22Rv1 (cell line): Measurements from ENCODE around the gene DUSP12.

ENCODE experiments used
- ZFX ChIP-seq: fragments of 450-650 bp; IDR thresholded peaks from 2 replicates; pipeline ENCODE4 v1.6.1; 2017; ENCODE audit warnings: antibody characterized with exemption, borderline replicate concordance
- TF ChIP-seq, protein P1 (sequence below): fragments of 450-650 bp; IDR thresholded peaks from 2 replicates; pipeline ENCODE4 v1.5.1; 2017; ENCODE audit warnings: mild to moderate bottlenecking

DNA sequence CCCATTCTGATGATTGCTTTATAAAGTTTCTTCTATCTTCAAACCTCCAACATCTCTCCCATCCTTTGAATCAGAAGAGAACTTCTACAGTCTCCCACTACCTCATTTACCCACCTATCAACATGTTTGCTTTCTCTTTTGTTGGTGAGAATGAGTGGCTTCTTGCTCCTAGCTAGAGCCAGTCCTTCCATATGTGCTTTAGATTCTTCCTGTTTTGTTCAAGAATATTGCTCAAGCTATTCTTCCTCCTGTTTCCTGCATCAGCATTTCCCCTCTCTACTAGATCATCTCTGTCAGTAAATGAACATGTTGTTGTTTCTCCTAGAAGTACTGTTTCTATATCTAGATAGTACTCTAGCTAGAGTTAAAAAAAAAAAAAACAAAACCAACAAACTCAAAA lies 22.8 kb downstream of the DUSP12 start:
- TF ChIP-seq, protein P1, sequence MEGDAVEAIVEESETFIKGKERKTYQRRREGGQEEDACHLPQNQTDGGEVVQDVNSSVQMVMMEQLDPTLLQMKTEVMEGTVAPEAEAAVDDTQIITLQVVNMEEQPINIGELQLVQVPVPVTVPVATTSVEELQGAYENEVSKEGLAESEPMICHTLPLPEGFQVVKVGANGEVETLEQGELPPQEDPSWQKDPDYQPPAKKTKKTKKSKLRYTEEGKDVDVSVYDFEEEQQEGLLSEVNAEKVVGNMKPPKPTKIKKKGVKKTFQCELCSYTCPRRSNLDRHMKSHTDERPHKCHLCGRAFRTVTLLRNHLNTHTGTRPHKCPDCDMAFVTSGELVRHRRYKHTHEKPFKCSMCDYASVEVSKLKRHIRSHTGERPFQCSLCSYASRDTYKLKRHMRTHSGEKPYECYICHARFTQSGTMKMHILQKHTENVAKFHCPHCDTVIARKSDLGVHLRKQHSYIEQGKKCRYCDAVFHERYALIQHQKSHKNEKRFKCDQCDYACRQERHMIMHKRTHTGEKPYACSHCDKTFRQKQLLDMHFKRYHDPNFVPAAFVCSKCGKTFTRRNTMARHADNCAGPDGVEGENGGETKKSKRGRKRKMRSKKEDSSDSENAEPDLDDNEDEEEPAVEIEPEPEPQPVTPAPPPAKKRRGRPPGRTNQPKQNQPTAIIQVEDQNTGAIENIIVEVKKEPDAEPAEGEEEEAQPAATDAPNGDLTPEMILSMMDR, result no peak
- no peak for TF ChIP-seq ZFX
